HEK293 (cell line): ENCODE measurements around the gene STK26.

Source experiments
- CTCF ChIA-PET: fragments of 350-600 bp; formaldehyde crosslinking; extraction: SDS; loops from one replicate; lab custom pipeline; 2021; ENCODE audit warnings: antibody characterized with exemption; lab: Yijun Ruan, JAX
- POLR2A ChIA-PET: fragments of 300-600 bp; formaldehyde crosslinking; extraction: SDS; loops from one replicate; lab custom pipeline; 2020; ENCODE audit warnings: antibody characterized with exemption, inconsistent platforms; lab: Yijun Ruan, JAX
- H3K27ac ChIP-seq: fragments of 200-500 bp; sonication (Bioruptor generic); 2 replicates; pipeline ENCODE4 v1.5.1; 2014; ENCODE audit warnings: low read depth, low read length, control low read depth, inconsistent platforms; ENCODE audit errors: extremely low read depth
- H3K36me3 ChIP-seq, 2 experiments: fragments of 200-500 bp in 1 of 2; sonication (Bioruptor generic) in 1 of 2; 1 replicate in 1 of 2; 2 replicates in 1 of 2; pipeline ENCODE4 v1.5.1; 2014 to 2017; ENCODE audit warnings: inconsistent platforms in 2 of 2, low read length in 2 of 2; ENCODE audit not compliant: control insufficient read depth in 2 of 2, insufficient read depth in 1 of 2
- H3K4me1 ChIP-seq: fragments of 200-500 bp; sonication (Bioruptor generic); 2 replicates; pipeline ENCODE4 v1.5.1; 2014; ENCODE audit warnings: mild to moderate bottlenecking, low read length, inconsistent platforms; ENCODE audit not compliant: control insufficient read depth, insufficient read depth
- H3K4me3 ChIP-seq: 2 replicates; pipeline ENCODE4 v1.5.1; 2011; ENCODE audit warnings: low read depth, mild to moderate bottlenecking, control low read depth, low read length, moderate library complexity
- H3K9me3 ChIP-seq: fragments of 200-500 bp; sonication (Bioruptor generic); 2 replicates; pipeline ENCODE4 v1.5.1; 2014; ENCODE audit warnings: low read depth, low read length, inconsistent platforms; ENCODE audit not compliant: control insufficient read depth, insufficient read depth
- CTCF ChIP-seq: fragments of 450-650 bp; formaldehyde crosslinking; IDR thresholded peaks from 2 replicates; pipeline ENCODE4 v1.5.1; 2016; ENCODE audit warnings: missing biosample characterization, missing genetic modification characterization
- GLIS2 ChIP-seq: fragments of 450-650 bp; formaldehyde crosslinking; IDR thresholded peaks from 2 replicates; pipeline ENCODE4 v1.5.1; 2016; ENCODE audit warnings: missing biosample characterization, missing genetic modification characterization
- KLF7 ChIP-seq: fragments of 450-650 bp; formaldehyde crosslinking; IDR thresholded peaks from 2 replicates; pipeline ENCODE4 v1.5.1; 2016; ENCODE audit warnings: missing biosample characterization, missing genetic modification characterization, borderline replicate concordance
- KLF8 ChIP-seq: fragments of 450-650 bp; formaldehyde crosslinking; IDR thresholded peaks from 2 replicates; pipeline ENCODE4 v1.5.1; 2016; ENCODE audit warnings: missing biosample characterization, missing genetic modification characterization
- KLF9 ChIP-seq: fragments of 450-650 bp; formaldehyde crosslinking; IDR thresholded peaks from 2 replicates; pipeline ENCODE4 v1.5.1; 2016; ENCODE audit warnings: missing biosample characterization, missing genetic modification characterization, low read depth
- OVOL3 ChIP-seq: fragments of 450-650 bp; formaldehyde crosslinking; IDR thresholded peaks from 2 replicates; pipeline ENCODE4 v1.5.1; 2016; ENCODE audit warnings: missing biosample characterization, missing genetic modification characterization
- PBX3 ChIP-seq: sonication (generic); formaldehyde crosslinking; IDR thresholded peaks from 2 replicates; pipeline ENCODE4 v1.8.1; 2022; ENCODE audit warnings: mild to moderate bottlenecking, moderate library complexity, missing genetic modification reagents
- SP3 ChIP-seq: fragments of 450-650 bp; formaldehyde crosslinking; IDR thresholded peaks from 2 replicates; pipeline ENCODE4 v1.5.1; 2016; ENCODE audit warnings: missing biosample characterization, missing genetic modification characterization
- ZBTB20 ChIP-seq: fragments of 450-650 bp; formaldehyde crosslinking; IDR thresholded peaks from 2 replicates; pipeline ENCODE4 v1.5.1; 2016; ENCODE audit warnings: missing biosample characterization, missing genetic modification characterization
- ZBTB48 ChIP-seq: fragments of 450-650 bp; formaldehyde crosslinking; IDR thresholded peaks from 2 replicates; pipeline ENCODE4 v1.5.1; 2016; ENCODE audit warnings: missing biosample characterization, missing genetic modification characterization
- ZFP37 ChIP-seq: fragments of 450-650 bp; formaldehyde crosslinking; IDR thresholded peaks from 2 replicates; pipeline ENCODE4 v1.5.1; 2016; ENCODE audit warnings: missing biosample characterization, missing genetic modification characterization
- ZNF157 ChIP-seq: fragments of 450-650 bp; formaldehyde crosslinking; IDR thresholded peaks from 2 replicates; pipeline ENCODE4 v1.5.1; 2016; ENCODE audit warnings: missing biosample characterization, missing genetic modification characterization
- ZNF169 ChIP-seq: fragments of 450-650 bp; formaldehyde crosslinking; IDR thresholded peaks from 2 replicates; pipeline ENCODE4 v1.5.1; 2016; ENCODE audit warnings: missing biosample characterization, missing genetic modification characterization
- ZNF248 ChIP-seq: fragments of 450-650 bp; formaldehyde crosslinking; IDR thresholded peaks from 2 replicates; pipeline ENCODE4 v1.5.1; 2017; ENCODE audit warnings: missing biosample characterization, missing genetic modification characterization
- ZNF274 ChIP-seq, 2 experiments: fragments of 200-500 bp in 1 of 2; fragments of 450-650 bp in 1 of 2; sonication (Bioruptor generic) in 1 of 2; formaldehyde crosslinking in 1 of 2; IDR thresholded peaks; 2 replicates each; pipeline versions ENCODE4 v1.5.1 to v1.6.1; 2014 to 2016; ENCODE audit warnings: borderline replicate concordance in 1 of 2, inconsistent platforms in 1 of 2, low read length in 1 of 2, missing biosample characterization in 1 of 2, missing genetic modification characterization in 1 of 2
- ZNF391 ChIP-seq: fragments of 450-650 bp; formaldehyde crosslinking; IDR thresholded peaks from 2 replicates; pipeline ENCODE4 v1.5.1; 2016; ENCODE audit warnings: low read depth, missing biosample characterization, missing genetic modification characterization, borderline replicate concordance
- ZNF404 ChIP-seq: fragments of 450-650 bp; formaldehyde crosslinking; IDR thresholded peaks from 2 replicates; pipeline ENCODE4 v1.5.1; 2017; ENCODE audit warnings: missing biosample characterization, missing genetic modification characterization
- ZNF449 ChIP-seq: fragments of 450-650 bp; formaldehyde crosslinking; IDR thresholded peaks from 2 replicates; pipeline ENCODE4 v1.5.1; 2017; ENCODE audit warnings: missing biosample characterization, mild to moderate bottlenecking, missing genetic modification characterization, moderate library complexity
- ZNF501 ChIP-seq: fragments of 450-650 bp; formaldehyde crosslinking; IDR thresholded peaks from 2 replicates; pipeline ENCODE4 v1.5.1; 2016; ENCODE audit warnings: missing biosample characterization, missing genetic modification characterization
- ZNF518A ChIP-seq: fragments of 450-650 bp; formaldehyde crosslinking; conservative IDR thresholded peaks from 2 replicates; pipeline ENCODE4 v1.5.1; 2016; ENCODE audit warnings: low read depth, missing biosample characterization, missing genetic modification characterization
- ZNF530 ChIP-seq: fragments of 450-650 bp; formaldehyde crosslinking; IDR thresholded peaks from 2 replicates; pipeline ENCODE4 v1.5.1; 2016; ENCODE audit warnings: low read depth, missing biosample characterization, missing genetic modification characterization
- ZNF654 ChIP-seq: fragments of 450-650 bp; formaldehyde crosslinking; IDR thresholded peaks from 2 replicates; pipeline ENCODE4 v1.5.1; 2016; ENCODE audit warnings: low read depth, missing biosample characterization, missing genetic modification characterization
- ZNF76 ChIP-seq: fragments of 450-650 bp; formaldehyde crosslinking; IDR thresholded peaks from 2 replicates; pipeline ENCODE4; 2016; ENCODE audit warnings: low read depth, missing biosample characterization, missing genetic modification characterization, borderline replicate concordance
- ZNF776 ChIP-seq: fragments of 450-650 bp; formaldehyde crosslinking; IDR thresholded peaks from 2 replicates; pipeline ENCODE4 v1.5.0; 2017; ENCODE audit warnings: missing biosample characterization, missing genetic modification characterization, borderline replicate concordance
- ZNF837 ChIP-seq: fragments of 450-650 bp; formaldehyde crosslinking; IDR thresholded peaks from 2 replicates; pipeline ENCODE4 v1.5.1; 2016; ENCODE audit warnings: missing biosample characterization, missing genetic modification characterization
- ZSCAN16 ChIP-seq: fragments of 450-650 bp; formaldehyde crosslinking; IDR thresholded peaks from 2 replicates; pipeline ENCODE4 v1.5.1; 2016; ENCODE audit warnings: missing biosample characterization, missing genetic modification characterization

The STK26 gene

GRCh38 chrX:131987252-131987651 is 35.9 kb upstream of the STK26 start:
- TF ChIP-seq ZBTB20 (tag by site-specific recombination) (no peak), ZNF501 (tag by site-specific recombination) (no peak), KLF7 (tag by site-specific recombination) (no peak), ZNF530 (tag by site-specific recombination) (no peak), ZNF157 (tag by site-specific recombination) (no peak), ZFP37 (no peak), OVOL3 (tag by site-specific recombination) (no peak), CTCF (tag by site-specific recombination) (no peak), PBX3 (no peak), ZNF449 (no peak), KLF9 (tag by site-specific recombination) (no peak), GLIS2 (tag by site-specific recombination) (no peak), ZNF837 (tag by site-specific recombination) (no peak), ZNF169 (tag by site-specific recombination) (no peak), ZNF391 (tag by site-specific recombination) (no peak), ZNF776 (tag by site-specific recombination) (no peak)
- TF ChIP-seq, all 188 proteins: peak for 0
- H3K4me3 ChIP-seq, result no peak overlapping the region

GRCh38 chrX:131988236-131988635 is 34.9 kb upstream of the STK26 start:
- no peak overlapping the region for H3K27ac ChIP-seq
- no peak overlapping the region for H3K4me3 ChIP-seq
- H3K4me1 ChIP-seq, result no peaks in the 10 kb centered on the region
- ChIA-PET POLR2A (no interaction called here), CTCF (interaction anchor here (0.6 kb wide), 1 partner anchor 67 kb away, joined by 3 read pairs; no protein-coding TSS in a partner anchor)
- no peaks in the 10 kb centered on the region for H3K36me3 ChIP-seq
- H3K9me3 ChIP-seq, result no peaks in the 10 kb centered on the region
- TF ChIP-seq ZNF518A (tag by site-specific recombination) (no peak), ZNF654 (no peak), ZNF76 (tag by site-specific recombination) (no peak), KLF8 (tag by site-specific recombination) (no peak), ZNF248 (no peak), ZBTB48 (tag by site-specific recombination) (no peak), SP3 (tag by site-specific recombination) (no peak), ZSCAN16 (tag by site-specific recombination) (no peak), ZNF274 (IDR thresholded peaks at IDR 0.05; ENCODE audit: low read length) (no peak), ZNF274 (tag by site-specific recombination; IDR thresholded peaks at IDR 0.05; ENCODE audit: borderline replicate concordance) (no peak), ZNF404 (tag by site-specific recombination) (no peak)

More at GRCh38 chrX:131987252-131987651, 35.9 kb upstream of the STK26 start:
- H3K36me3 ChIP-seq, result no peaks in the 10 kb centered on the region
- H3K9me3 ChIP-seq, result no peaks in the 10 kb centered on the region
- ChIA-PET POLR2A (no interaction called here), CTCF (no interaction called here)
- no peaks in the 10 kb centered on the region for H3K4me1 ChIP-seq
- no peak overlapping the region for H3K27ac ChIP-seq
